Glutamatergic neuron (in vitro differentiated cells): ENCODE measurements around the gene RNF26. TPM values are rescaled to one million over a fixed set of nuclear protein-coding genes. Genes with fewer than 3 reads are reported as not detected.

Experiments used
- DNase-seq: peaks from one replicate; pipeline ENCODE4 v3.0.0; 2022
- H3K27ac Mint-ChIP-seq: one replicate; pipeline ENCODE4 v1.8.0; 2020; ENCODE audit warnings: mild to moderate bottlenecking, mixed read lengths, inconsistent platforms; ENCODE audit not compliant: unreplicated experiment
- H3K27me3 Mint-ChIP-seq: one replicate; pipeline ENCODE4 v1.8.0; 2020; ENCODE audit warnings: mild to moderate bottlenecking, moderate library complexity, mixed read lengths, inconsistent platforms; ENCODE audit not compliant: unreplicated experiment
- H3K36me3 Mint-ChIP-seq: one replicate; pipeline ENCODE4 v1.8.0; 2020; ENCODE audit warnings: mild to moderate bottlenecking, mixed read lengths, inconsistent platforms; ENCODE audit not compliant: unreplicated experiment
- H3K4me1 Mint-ChIP-seq: one replicate; pipeline ENCODE4 v1.8.0; 2020; ENCODE audit warnings: mild to moderate bottlenecking, low read depth, mixed read lengths, inconsistent platforms; ENCODE audit not compliant: unreplicated experiment
- H3K4me3 Mint-ChIP-seq: one replicate; pipeline ENCODE4 v1.8.0; 2020; ENCODE audit warnings: mild to moderate bottlenecking, mixed read lengths, inconsistent platforms; ENCODE audit not compliant: unreplicated experiment
- H3K9me3 Mint-ChIP-seq: one replicate; pipeline ENCODE4 v1.8.0; 2020; ENCODE audit warnings: mild to moderate bottlenecking, moderate library complexity, mixed read lengths, inconsistent platforms; ENCODE audit not compliant: unreplicated experiment
- total RNA-seq: library from RNA; stranded (reverse); fragmentation: NEBNext Ultra II Directional; extraction: Animal tissue kit (Norgen Biotek cat#: 25700); gene quantifications from one replicate; pipeline ENCODE4 v1.2.1, GENCODE V29; 2021; ENCODE audit not compliant: unreplicated experiment
- TF ChIP-seq, protein P1 (sequence below): fragments of 200-600 bp; sonication (generic); IDR thresholded peaks from one replicate; pipeline ENCODE4 v1.5.0; 2021; ENCODE audit not compliant: partially characterized antibody, unreplicated experiment

RNF26 gene
- total RNA-seq, 1 donor from 2014 or later = 20.6 TPM

DNA sequence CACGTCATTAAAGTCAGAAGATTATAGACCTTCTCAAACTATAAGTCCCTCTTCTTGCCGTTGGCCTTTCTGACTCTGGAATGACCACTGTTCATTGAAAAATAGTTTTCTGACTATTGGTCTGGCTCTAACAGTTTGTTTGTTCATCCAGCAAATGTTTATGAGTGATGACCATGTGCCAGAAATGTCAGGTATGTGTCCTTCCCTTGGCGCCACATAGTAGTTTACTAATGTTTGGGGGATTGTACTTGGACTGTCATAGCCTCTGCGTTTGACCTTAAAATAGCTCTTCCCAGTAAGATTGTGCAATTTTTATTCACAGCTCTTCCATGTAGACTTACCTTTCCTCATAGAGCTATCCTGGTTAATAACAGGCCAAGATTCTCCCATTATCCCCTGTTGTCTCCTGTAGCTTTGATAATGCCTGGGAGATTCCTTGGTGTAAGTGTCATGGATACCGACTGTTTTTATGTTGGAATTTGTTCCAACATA is 31.1 kb upstream of the RNF26 start:
- TF ChIP-seq, protein P1, sequence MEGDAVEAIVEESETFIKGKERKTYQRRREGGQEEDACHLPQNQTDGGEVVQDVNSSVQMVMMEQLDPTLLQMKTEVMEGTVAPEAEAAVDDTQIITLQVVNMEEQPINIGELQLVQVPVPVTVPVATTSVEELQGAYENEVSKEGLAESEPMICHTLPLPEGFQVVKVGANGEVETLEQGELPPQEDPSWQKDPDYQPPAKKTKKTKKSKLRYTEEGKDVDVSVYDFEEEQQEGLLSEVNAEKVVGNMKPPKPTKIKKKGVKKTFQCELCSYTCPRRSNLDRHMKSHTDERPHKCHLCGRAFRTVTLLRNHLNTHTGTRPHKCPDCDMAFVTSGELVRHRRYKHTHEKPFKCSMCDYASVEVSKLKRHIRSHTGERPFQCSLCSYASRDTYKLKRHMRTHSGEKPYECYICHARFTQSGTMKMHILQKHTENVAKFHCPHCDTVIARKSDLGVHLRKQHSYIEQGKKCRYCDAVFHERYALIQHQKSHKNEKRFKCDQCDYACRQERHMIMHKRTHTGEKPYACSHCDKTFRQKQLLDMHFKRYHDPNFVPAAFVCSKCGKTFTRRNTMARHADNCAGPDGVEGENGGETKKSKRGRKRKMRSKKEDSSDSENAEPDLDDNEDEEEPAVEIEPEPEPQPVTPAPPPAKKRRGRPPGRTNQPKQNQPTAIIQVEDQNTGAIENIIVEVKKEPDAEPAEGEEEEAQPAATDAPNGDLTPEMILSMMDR = no peak
- H3K9me3 Mint-ChIP-seq = no peaks in the 10 kb centered on the region
- no peaks in the 10 kb centered on the region for H3K27me3 Mint-ChIP-seq
- DNase-seq = no peak
- no peak overlapping the region for H3K27ac Mint-ChIP-seq
- no peak overlapping the region for H3K4me3 Mint-ChIP-seq
- H3K36me3 Mint-ChIP-seq = no peaks in the 10 kb centered on the region
- no peaks in the 10 kb centered on the region for H3K4me1 Mint-ChIP-seq

DNA sequence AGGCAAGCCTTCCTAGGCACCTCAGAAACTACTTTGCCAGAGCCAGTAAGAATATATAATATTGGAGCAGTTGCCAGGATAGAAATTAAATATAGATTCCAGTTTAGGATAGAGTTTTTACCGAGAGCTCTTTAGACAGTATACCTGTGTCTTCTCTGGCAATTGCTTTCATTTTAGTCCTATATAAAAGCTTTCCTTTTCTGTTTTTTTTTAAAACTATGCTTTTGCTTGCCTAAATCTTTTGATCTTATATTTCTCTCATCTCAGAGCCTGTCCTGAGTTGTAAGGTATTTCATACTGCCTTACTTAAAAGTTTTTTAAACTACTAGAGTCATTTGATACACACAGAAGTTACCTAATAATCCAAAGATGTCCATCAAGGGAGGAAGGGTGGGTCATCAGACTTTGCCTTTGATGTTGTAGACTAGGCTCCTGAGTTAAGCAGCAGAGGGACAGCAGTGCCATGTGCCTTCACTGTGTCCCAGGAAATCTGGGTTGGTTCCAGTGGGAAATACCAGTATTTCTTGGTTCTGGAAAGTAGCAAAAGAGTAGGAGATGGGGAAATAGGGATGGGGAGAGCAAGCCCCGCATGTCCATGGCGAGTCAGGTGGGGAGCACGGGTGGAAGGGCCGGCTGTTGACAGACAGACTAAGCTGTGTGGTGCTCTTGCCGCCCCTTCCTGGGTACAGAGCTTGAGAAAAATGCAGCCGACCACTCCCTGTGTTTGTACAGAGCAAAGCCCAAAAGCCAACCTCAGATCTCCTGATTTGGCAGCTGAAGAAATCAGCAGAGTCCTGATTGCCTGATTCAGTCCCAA is 28.6 kb upstream of the RNF26 start:
- Mint-ChIP-seq H3K27ac (no peak overlapping the region), H3K4me1 (no peaks in the 10 kb centered on the region), H3K4me3 (no peak overlapping the region), H3K27me3 (no peaks in the 10 kb centered on the region), H3K36me3 (no peaks in the 10 kb centered on the region), H3K9me3 (peaks cover 4% of the 10 kb centered on the region)
- TF ChIP-seq, protein P1 = no peak
- no peak for DNase-seq

DNA sequence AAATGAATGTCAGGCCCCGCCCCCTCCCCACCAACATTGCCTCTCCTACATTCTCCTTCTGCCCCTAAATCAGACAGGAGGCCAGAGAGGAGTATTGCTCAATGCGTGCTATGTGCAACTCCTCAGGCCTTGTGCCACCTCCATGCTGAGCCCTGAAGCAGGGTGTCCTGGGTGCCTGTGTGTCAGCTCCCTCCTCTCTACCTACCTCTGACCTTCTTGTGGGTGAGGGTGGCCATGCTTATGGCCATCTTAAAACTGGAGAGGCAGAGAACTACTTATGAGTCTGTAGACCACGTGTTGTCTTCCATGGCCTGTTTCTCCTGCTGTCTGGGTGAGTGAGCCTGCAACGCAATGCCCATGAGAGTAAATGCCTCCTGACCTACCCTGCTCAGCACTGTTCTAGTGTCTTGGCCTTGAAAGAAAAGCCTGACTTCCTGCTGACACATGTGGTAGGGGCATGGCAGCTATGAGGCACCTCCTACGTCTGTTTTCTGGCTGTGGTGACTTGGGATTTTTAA is 27.9 kb upstream of the RNF26 start:
- TF ChIP-seq, protein P1 = no peak
- Mint-ChIP-seq H3K27me3 (no peaks in the 10 kb centered on the region), H3K36me3 (no peaks in the 10 kb centered on the region), H3K9me3 (peaks cover 4% of the 10 kb centered on the region), H3K4me1 (no peaks in the 10 kb centered on the region), H3K4me3 (no peak overlapping the region), H3K27ac (no peak overlapping the region)
- DNase-seq = no peak

DNA sequence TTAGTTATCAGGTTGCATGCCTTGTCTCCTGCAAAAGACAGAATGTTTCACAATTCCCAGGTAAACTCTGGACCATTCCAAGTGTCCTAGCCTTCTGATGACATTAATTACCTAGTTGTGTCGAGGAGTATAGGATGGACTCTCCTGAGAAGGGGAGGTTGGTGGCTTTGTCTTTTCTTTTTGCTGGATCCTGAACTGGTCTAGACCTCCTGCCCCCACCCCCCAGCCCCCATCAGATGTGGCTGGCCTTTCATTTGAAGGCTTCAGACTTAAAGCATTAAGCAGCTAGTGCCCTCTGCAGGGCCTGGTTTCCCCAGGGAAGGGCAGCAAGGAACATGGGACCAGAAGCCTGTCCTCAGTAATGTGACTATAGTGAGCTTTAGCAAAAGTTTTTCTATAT is 27.1 kb upstream of the RNF26 start:
- Mint-ChIP-seq H3K9me3 (peaks cover 4% of the 10 kb centered on the region), H3K4me3 (no peak overlapping the region), H3K27ac (no peak overlapping the region), H3K4me1 (no peaks in the 10 kb centered on the region), H3K27me3 (no peaks in the 10 kb centered on the region), H3K36me3 (no peaks in the 10 kb centered on the region)
- TF ChIP-seq, protein P1 = no peak
- no peak for DNase-seq

DNA sequence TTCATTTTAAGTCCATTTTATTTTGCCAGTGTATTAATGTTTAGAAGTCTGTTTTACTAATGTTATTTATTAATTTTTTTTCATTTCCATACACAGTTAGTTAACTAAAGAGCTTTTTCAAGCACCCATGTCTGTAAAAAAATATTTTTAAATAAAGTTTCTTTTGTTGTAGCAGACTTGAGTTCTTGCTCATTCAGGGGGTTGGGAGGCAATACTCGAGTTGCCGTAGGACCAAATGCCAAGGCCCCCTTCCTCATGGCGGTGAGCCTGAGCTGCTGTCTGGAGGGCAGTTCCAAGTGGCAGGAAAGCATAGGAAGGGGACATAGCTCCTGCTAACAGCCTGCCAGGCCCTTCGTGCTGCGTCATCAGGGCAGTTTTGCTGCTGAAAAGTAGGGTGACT is 26.4 kb upstream of the RNF26 start:
- TF ChIP-seq, protein P1 = no peak
- no peak for DNase-seq
- Mint-ChIP-seq H3K4me1 (no peaks in the 10 kb centered on the region), H3K4me3 (no peak overlapping the region), H3K27me3 (no peaks in the 10 kb centered on the region), H3K27ac (no peak overlapping the region), H3K9me3 (peaks cover 4% of the 10 kb centered on the region), H3K36me3 (no peaks in the 10 kb centered on the region)
